ENCODE results near the gene LRMDA.

DNA sequence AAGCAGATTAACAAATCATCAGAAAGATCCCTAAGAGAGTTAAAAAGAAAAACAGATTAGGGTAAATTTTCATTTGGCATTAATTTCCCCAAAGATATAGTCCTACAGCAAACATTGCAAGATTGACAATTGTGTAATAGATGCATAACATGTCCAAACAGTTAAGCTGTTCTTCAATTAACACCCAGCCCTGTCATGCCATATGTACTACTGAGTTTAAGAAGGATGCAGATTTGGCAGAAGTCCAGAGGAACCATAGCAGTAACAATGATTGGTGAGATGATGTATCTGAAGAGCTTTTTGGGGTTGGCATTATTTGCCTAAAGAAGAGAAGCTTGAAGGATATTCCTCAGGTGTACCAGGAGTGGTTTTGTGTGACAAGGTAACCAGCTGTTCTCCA, 287.6 kb downstream of the LRMDA start:
- TF ChIP-seq CTCF (IDR thresholded peaks at IDR 0.05; ENCODE audit: low read depth, low read length) (no peak), EZH2phosphoT487 (IDR thresholded peaks at IDR 0.05; ENCODE audit: low read depth) (no peak)

Data from OCI-LY3 (cell line).